Retinal pigment epithelial cell (primary cell): ENCODE measurements around the gene TGFB1.

Source experiments
- DNase-seq: peaks from one replicate; pipeline ENCODE4 v3.0.0-alpha.2; 2010; ENCODE audit warnings: low read depth
- H3K4me3 ChIP-seq: 2 replicates; pipeline ENCODE4 v1.5.1; 2011; ENCODE audit warnings: mild to moderate bottlenecking, low read length, control low read depth, moderate library complexity
- TF ChIP-seq, protein P1 (sequence below): conservative IDR thresholded peaks from 2 replicates; pipeline ENCODE4 v1.5.1; 2011; ENCODE audit warnings: low read depth, low read length, control low read depth, inconsistent platforms

The TGFB1 gene

DNA sequence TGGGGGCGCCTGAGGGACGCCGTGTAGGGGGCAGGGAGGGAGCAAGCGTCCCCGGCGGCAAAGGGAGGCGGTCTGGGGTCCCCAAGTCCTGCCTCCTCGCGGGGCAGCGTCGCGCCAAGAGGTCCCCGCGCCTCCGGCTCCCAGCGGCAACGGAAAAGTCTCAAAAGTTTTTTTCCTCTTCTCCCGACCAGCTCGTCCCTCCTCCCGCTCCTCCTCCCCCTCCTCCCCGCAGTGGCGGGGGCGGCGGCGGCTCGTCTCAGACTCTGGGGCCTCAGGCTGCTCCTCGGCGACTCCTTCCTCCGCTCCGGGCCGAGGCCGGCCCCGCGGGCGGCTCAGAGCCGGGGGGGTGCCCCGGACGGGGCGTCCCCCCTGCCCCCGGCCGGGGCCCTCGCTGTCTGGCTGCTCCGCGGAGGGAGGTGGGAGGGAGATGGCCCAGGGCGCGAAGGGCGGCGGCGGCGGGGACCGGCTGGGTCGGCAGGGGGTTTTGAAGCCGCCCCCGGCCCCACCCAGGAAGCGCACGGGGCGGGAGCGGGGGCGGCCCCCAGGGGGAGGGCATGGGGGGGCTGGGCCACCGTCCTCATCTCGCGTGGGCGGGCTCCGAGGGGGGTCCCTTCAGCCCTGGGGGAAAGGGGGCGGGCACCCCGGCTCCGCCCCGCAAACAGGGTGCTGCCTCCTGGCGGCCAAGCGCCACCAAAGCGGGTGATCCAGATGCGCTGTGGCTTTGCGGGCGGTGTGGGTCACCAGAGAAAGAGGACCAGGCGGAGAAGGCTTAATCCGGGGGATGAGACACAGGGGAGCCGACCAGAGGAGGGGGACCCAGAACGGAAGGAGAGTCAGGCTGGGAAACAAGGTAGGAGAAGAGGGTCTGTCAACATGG, at the start of gene TGFB1:
Gene TGFB1 (minus strand): TSS at position 457 of the 877 bp plus-strand sequence. CDS start 878 bp downstream, outside the sequence.
- no peak for DNase-seq
- peak within 1 kb of the TSS; percentile 73 for H3K4me3 ChIP-seq
- TF ChIP-seq, protein P1, sequence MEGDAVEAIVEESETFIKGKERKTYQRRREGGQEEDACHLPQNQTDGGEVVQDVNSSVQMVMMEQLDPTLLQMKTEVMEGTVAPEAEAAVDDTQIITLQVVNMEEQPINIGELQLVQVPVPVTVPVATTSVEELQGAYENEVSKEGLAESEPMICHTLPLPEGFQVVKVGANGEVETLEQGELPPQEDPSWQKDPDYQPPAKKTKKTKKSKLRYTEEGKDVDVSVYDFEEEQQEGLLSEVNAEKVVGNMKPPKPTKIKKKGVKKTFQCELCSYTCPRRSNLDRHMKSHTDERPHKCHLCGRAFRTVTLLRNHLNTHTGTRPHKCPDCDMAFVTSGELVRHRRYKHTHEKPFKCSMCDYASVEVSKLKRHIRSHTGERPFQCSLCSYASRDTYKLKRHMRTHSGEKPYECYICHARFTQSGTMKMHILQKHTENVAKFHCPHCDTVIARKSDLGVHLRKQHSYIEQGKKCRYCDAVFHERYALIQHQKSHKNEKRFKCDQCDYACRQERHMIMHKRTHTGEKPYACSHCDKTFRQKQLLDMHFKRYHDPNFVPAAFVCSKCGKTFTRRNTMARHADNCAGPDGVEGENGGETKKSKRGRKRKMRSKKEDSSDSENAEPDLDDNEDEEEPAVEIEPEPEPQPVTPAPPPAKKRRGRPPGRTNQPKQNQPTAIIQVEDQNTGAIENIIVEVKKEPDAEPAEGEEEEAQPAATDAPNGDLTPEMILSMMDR, result peak; percentile 79

DNA sequence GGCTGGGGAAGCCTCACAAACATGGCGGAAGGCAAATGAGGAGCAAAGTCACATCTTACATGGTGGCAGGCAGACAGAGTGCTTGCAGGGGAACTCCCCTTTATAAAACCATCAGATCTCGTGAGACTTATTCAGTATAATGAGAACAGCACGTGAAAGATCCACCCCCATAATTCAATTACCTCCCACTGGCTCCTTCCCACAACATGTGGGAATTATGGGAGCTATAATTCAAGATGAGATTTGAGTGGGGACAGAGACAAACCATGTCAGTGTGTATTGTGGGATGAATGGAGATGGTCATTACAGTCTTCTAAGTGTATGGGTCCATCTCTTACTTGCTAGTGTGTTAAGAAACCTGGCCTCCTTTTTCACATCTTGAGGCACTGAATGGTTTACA, 48.3 kb upstream of the TGFB1 start:
- DNase-seq, result no peak
- TF ChIP-seq, protein P1, result no peak
- H3K4me3 ChIP-seq, result no peak overlapping the region

DNA sequence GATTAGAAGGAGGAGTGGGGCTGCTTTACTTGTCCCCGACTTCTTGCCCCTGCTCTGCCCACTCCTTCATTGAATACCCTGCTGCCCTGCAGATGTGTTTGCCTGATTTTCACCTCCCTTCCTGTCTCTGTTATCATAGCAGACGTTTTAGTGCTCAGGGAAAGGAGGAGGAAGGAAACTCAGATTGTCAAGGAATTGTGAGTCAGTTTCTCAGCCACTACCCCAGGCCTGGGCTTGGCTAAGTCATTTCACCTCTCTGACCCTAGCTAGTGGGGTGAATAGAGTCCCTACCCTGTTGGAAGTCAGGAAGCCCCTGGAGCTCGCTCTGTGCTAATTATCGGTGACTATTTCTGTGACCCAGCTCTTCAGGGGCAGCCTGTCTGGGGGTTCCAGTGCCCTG, 47.8 kb upstream of the TGFB1 start:
- TF ChIP-seq, protein P1, result no peak
- no peak for DNase-seq
- no peak overlapping the region for H3K4me3 ChIP-seq

DNA sequence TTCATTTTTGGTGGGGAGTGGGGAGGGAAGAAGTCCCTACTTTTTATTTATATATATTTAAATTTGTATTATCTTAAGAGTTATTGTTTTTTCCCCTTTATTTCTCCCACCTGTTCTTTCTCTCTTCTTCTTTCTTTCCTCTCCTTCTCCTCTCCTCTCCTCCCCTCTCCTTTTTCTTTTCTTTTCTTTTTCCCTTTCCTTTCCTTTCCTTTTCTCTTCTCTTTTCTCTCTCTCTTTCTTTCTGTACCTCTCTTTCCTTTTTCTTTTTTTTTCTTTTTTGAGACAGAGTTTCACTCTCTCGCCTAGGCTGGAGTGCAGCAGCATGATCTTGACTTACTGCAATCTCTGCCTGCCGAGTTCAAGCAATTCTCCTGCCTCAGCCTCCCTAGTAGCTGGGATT, 45.8 kb upstream of the TGFB1 start:
- no peak overlapping the region for H3K4me3 ChIP-seq
- TF ChIP-seq, protein P1, result no peak

DNA sequence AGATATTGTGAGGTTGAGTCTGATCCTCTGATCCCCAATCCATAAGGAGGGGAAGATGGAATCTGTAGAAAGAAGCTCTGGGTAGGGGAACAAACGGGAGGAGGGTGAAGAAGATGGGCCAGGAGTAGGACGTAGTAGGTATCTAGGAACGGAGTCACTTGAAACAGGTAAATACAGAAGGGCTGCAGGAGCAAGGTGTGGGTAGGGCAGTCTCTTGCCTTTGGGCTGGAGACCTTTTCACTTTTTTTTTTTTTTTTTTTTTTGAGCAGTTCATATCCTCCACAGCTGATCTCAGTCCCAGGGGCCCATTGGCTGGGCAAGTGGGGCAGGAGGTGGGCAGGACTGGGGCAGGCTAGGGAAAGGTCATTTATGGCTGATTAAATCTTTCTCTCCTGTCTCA, 45.4 kb upstream of the TGFB1 start:
- no peak for DNase-seq
- peak overlapping the region; percentile 100 for H3K4me3 ChIP-seq
- TF ChIP-seq, protein P1, result no peak

More for the DNA sequence above, 45.8 kb upstream of the TGFB1 start:
- no peak for DNase-seq

DNA sequence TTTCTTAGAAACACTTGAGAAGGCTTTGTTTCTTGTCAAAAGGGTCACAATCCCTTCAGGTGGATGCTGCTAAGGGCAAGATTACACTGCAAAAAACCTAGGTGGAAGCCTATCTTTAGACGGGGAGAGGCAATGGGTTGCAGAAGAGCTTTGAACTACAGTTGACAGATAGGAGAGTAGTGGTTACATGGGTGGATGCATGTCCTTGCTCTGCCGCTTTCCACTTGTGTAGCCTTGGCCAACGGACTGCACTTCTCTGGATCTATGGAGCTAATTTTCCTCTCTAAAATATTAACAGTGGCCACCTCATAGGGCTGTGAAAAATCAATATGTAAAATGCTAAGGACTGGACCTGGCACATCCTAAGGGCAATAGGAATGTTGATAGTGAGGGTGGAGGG, 44.9 kb upstream of the TGFB1 start:
- H3K4me3 ChIP-seq, result peak overlapping the region; percentile 100
- no peak for DNase-seq
- TF ChIP-seq, protein P1, result no peak

DNA sequence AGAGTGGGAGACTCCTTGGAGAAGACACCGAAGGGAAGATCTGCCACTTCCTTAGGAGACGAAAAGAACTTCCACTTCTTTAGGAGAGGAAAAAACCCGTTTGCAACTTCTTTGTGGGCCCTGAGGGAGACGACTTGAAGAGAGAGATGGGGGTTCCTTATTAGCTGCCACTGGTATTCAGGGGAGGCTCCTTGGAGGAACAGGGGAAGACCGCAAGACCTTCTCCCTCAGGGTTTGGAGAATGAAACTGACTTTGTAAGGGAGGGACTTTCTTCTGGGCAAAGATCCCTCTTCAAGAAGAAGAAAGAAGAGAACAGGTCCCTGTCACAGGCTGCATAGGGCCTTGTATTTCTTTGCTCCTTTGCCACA, 44.3 kb upstream of the TGFB1 start:
- TF ChIP-seq, protein P1, result no peak
- no peak for DNase-seq
- H3K4me3 ChIP-seq, result peak overlapping the region; percentile 100
